MM.1S (cell line): ENCODE results near the gene RABL3.
"Not testable (repeated sequence)": the region's sequence is repeated elsewhere in the genome, so short reads cannot be mapped to it uniquely, and the experiment has no call there.

Experiments
- DNase-seq: peaks from one replicate; pipeline ENCODE4 v3.0.0-alpha.2; 2015
- H2AFZ ChIP-seq: fragments of 300-600 bp; sonication (generic); 2 replicates; pipeline ENCODE4 v1.6.0; 2016; ENCODE audit warnings: antibody characterized with exemption, low read length
- H3F3A ChIP-seq: fragments of 300-600 bp; sonication (generic); 2 replicates; pipeline ENCODE4 v1.6.1; 2016; ENCODE audit warnings: mild to moderate bottlenecking, antibody characterized with exemption, low read length, moderate library complexity, mixed read lengths; ENCODE audit not compliant: insufficient read depth
- H3K27ac ChIP-seq: fragments of 300-600 bp; sonication (generic); 2 replicates; pipeline ENCODE4 v1.5.1; 2016; ENCODE audit warnings: mild to moderate bottlenecking, low read length
- H3K27me3 ChIP-seq: fragments of 300-600 bp; sonication (generic); replicated peaks from 2 replicates; pipeline ENCODE4 v1.6.0; 2016; ENCODE audit warnings: low read length; ENCODE audit not compliant: insufficient read depth
- H3K36me3 ChIP-seq: fragments of 300-600 bp; sonication (generic); replicated peaks from 2 replicates; pipeline ENCODE4 v1.6.1; 2016; ENCODE audit warnings: mild to moderate bottlenecking, low read length, mixed read lengths; ENCODE audit not compliant: insufficient read depth
- H3K4me1 ChIP-seq: fragments of 300-600 bp; sonication (generic); 2 replicates; pipeline ENCODE4 v1.6.1; 2016; ENCODE audit warnings: low read length, mixed read lengths
- H3K4me2 ChIP-seq: fragments of 300-600 bp; sonication (generic); 2 replicates; pipeline ENCODE4 v1.6.0; 2016; ENCODE audit warnings: low read depth, low read length
- H3K4me3 ChIP-seq: fragments of 300-600 bp; sonication (generic); 2 replicates; pipeline ENCODE4 v1.5.1; 2016; ENCODE audit warnings: low read length, mixed read lengths
- H3K79me2 ChIP-seq: fragments of 300-600 bp; sonication (generic); 2 replicates; pipeline ENCODE4 v1.6.1; 2016; ENCODE audit warnings: mixed run types, low read length, mixed read lengths
- H3K9ac ChIP-seq: fragments of 300-600 bp; sonication (generic); 2 replicates; pipeline ENCODE4 v1.6.1; 2016; ENCODE audit warnings: low read length, mixed read lengths
- H3K9me2 ChIP-seq: fragments of 300-600 bp; sonication (generic); replicated peaks from 2 replicates; pipeline ENCODE4 v1.6.1; 2016; ENCODE audit warnings: mild to moderate bottlenecking, low read length, mixed read lengths; ENCODE audit not compliant: insufficient read depth
- H3K9me3 ChIP-seq: fragments of 300-600 bp; sonication (generic); replicated peaks from 2 replicates; pipeline ENCODE4 v1.6.1; 2016; ENCODE audit warnings: mild to moderate bottlenecking, low read length, mixed read lengths; ENCODE audit not compliant: insufficient read depth
- H4K20me1 ChIP-seq: fragments of 300-600 bp; sonication (generic); 2 replicates; pipeline ENCODE4 v1.6.1; 2016; ENCODE audit warnings: mild to moderate bottlenecking, low read length, moderate library complexity, mixed read lengths; ENCODE audit not compliant: insufficient read depth
- CTCF ChIP-seq: fragments of 300-600 bp; sonication (generic); IDR thresholded peaks from 2 replicates; pipeline ENCODE4 v1.5.1; 2016; ENCODE audit warnings: antibody characterized with exemption, low read length, mixed read lengths
- EZH2 ChIP-seq: fragments of 300-600 bp; sonication (generic); optimal IDR thresholded peaks from 2 replicates; pipeline ENCODE3; 2017; ENCODE audit warnings: low read depth, mild to moderate bottlenecking, antibody characterized with exemption, low read length, mixed read lengths
- EZH2phosphoT487 ChIP-seq: fragments of 300-600 bp; sonication (generic); IDR thresholded peaks from 2 replicates; pipeline ENCODE4 v1.6.1; 2018; ENCODE audit warnings: antibody characterized with exemption, low read length

RABL3 gene

GRCh38 chr3:120741837-120742197 is 499 bp downstream of the RABL3 start:
- H3K9ac ChIP-seq, result peak overlapping the region; percentile 87; the same call in 1 of the 2 replicates
- H3K4me2 ChIP-seq, result peak overlapping the region; percentile 50
- H3K9me3 ChIP-seq, result no peaks in the 10 kb centered on the region
- H3K79me2 ChIP-seq, result peaks cover 42% of the 10 kb centered on the region
- no peaks in the 10 kb centered on the region for H3K27me3 ChIP-seq
- H3F3A ChIP-seq, result no peaks in the 10 kb centered on the region
- H4K20me1 ChIP-seq, result no peaks in the 10 kb centered on the region
- no peak for DNase-seq
- H3K9me2 ChIP-seq, result no peaks in the 10 kb centered on the region
- no peak for TF ChIP-seq EZH2
- TF ChIP-seq EZH2phosphoT487, result no peak
- no peak for TF ChIP-seq CTCF
- peak overlapping the region; percentile 90; the same call in 1 of the 2 replicates for H3K27ac ChIP-seq
- H3K4me1 ChIP-seq, result peaks cover 4% of the 10 kb centered on the region; the same call in 1 of the 2 replicates
- no peaks in the 10 kb centered on the region for H3K36me3 ChIP-seq
- H2AFZ ChIP-seq, result peak overlapping the region; percentile 85
- peak overlapping the region; percentile 88 for H3K4me3 ChIP-seq

- H3K9ac ChIP-seq, result no peak overlapping the region
- peaks cover 37% of the 10 kb centered on the region for H3K79me2 ChIP-seq
- H2AFZ ChIP-seq, result peak overlapping the region; percentile 85; the same call in 1 of the 2 replicates
- no peak for DNase-seq
- H4K20me1 ChIP-seq, result no peaks in the 10 kb centered on the region
- H3K4me3 ChIP-seq, result peak overlapping the region; percentile 88
- H3F3A ChIP-seq, result no peaks in the 10 kb centered on the region
- H3K9me3 ChIP-seq, result no peaks in the 10 kb centered on the region
- H3K4me2 ChIP-seq, result peak overlapping the region; percentile 50
- TF ChIP-seq CTCF (no peak), EZH2 (no peak), EZH2phosphoT487 (no peak)
- H3K27me3 ChIP-seq, result no peaks in the 10 kb centered on the region
- H3K9me2 ChIP-seq, result no peaks in the 10 kb centered on the region
- H3K27ac ChIP-seq, result no peak overlapping the region
- no peaks in the 10 kb centered on the region for H3K36me3 ChIP-seq
- H3K4me1 ChIP-seq, result peaks cover 4% of the 10 kb centered on the region; the same call in 1 of the 2 replicates
Measured at GRCh38 chr3:120741320-120741719, 996 bp downstream of the RABL3 start.

- DNase-seq, H3K27me3 ChIP-seq, H3F3A ChIP-seq, H4K20me1 ChIP-seq, H2AFZ ChIP-seq, H3K4me3 ChIP-seq, H3K27ac ChIP-seq, H3K36me3 ChIP-seq, H3K4me1 ChIP-seq, H3K4me2 ChIP-seq, H3K79me2 ChIP-seq, H3K9ac ChIP-seq, H3K9me2 ChIP-seq, H3K9me3 ChIP-seq: not testable (repeated sequence)
Measured at GRCh38 chr3:120738006-120738405, 4.3 kb downstream of the RABL3 start.

GRCh38 chr3:120730576-120731542 is 11.5 kb downstream of the RABL3 start:
- Histone ChIP-seq H3K4me1 (no peaks in the 10 kb centered on the region), H3K27me3 (no peaks in the 10 kb centered on the region), H3K27ac (no peak overlapping the region), H3K4me3 (no peak overlapping the region), H2AFZ (no peak overlapping the region), H3F3A (no peaks in the 10 kb centered on the region), H3K9me2 (no peaks in the 10 kb centered on the region), H3K79me2 (no peaks in the 10 kb centered on the region), H3K9me3 (no peaks in the 10 kb centered on the region), H4K20me1 (no peaks in the 10 kb centered on the region), H3K36me3 (no peaks in the 10 kb centered on the region), H3K4me2 (no peak overlapping the region), H3K9ac (no peak overlapping the region)
- no peak for TF ChIP-seq EZH2phosphoT487
- TF ChIP-seq EZH2, result no peak
- TF ChIP-seq CTCF, result no peak
- DNase-seq, result no peak
